Peyer's patch (tissue), 4 donors: ENCODE measurements around the gene HS6ST2. TPM values are rescaled to one million over a fixed set of nuclear protein-coding genes. Genes with fewer than 3 reads are reported as not detected.
"Not testable (repeated sequence)": the region's sequence is repeated elsewhere in the genome, so short reads cannot be mapped to it uniquely, and the experiment has no call there.

Source experiments
- DNase-seq, 3 donors: peaks; one replicate each; pipeline ENCODE4 v3.0.0-alpha.2; 2017 to 2019
- H3K27ac ChIP-seq, 4 donors: fragments of 200-600 bp; sonication (generic); one replicate each; pipeline ENCODE4 v1.5.1; 2016 to 2019
- H3K27me3 ChIP-seq, 2 donors: fragments of 200-600 bp; sonication (generic); one replicate each; pipeline ENCODE4 v1.5.1; 2019
- H3K36me3 ChIP-seq, 3 donors: fragments of 200-600 bp; sonication (generic); one replicate each; pipeline ENCODE4 v1.5.1; 2016 to 2019
- H3K4me1 ChIP-seq, 4 donors: fragments of 200-600 bp; sonication (generic); one replicate each; pipeline ENCODE4 v1.5.1; 2016 to 2019
- H3K4me3 ChIP-seq, 4 donors: fragments of 200-600 bp; sonication (generic); 1 replicate in 3 of 4; 2 replicates in 1 of 4; pipeline ENCODE4 v1.5.1; 2016 to 2019; ENCODE audit warnings: mild to moderate bottlenecking in 1 of 4
- H3K9me3 ChIP-seq, 4 donors: fragments of 200-600 bp; sonication (generic); one replicate each; pipeline ENCODE4 v1.5.1; 2016 to 2019; ENCODE audit warnings: mild to moderate bottlenecking in 1 of 4
- CTCF ChIP-seq, 6 experiments: fragments of 450-650 bp in 4 of 6; fragments of 200-600 bp in 2 of 6; sonication (generic) in 1 of 6; IDR thresholded peaks; one replicate each; pipeline ENCODE4 v1.5.1; 2017 to 2019; ENCODE audit warnings: antibody characterized with exemption in 6 of 6, mild to moderate bottlenecking in 3 of 6, moderate library complexity in 1 of 6
- POLR2A ChIP-seq, 2 donors: fragments of 450-650 bp; IDR thresholded peaks; one replicate each; pipeline ENCODE4 v1.5.1; 2017; ENCODE audit warnings: antibody characterized with exemption in 2 of 2, mild to moderate bottlenecking in 2 of 2, moderate library complexity in 2 of 2
- total RNA-seq, 4 donors: library from RNA; depleted of rRNA; stranded (reverse); fragments of >200 nt; gene quantifications; one replicate each; pipeline ENCODE4 v1.1.0, GENCODE V29; 2016

HS6ST2 gene
- total RNA-seq, 4 donors from 2014 or later, result not detected

GRCh38 chrX:132887569-132887968 lies 70.9 kb downstream of the HS6ST2 start:
- Histone ChIP-seq H3K4me1 (no peaks in the 10 kb centered on the region), H3K4me3 (no peak overlapping the region), H3K27me3 (no peaks in the 10 kb centered on the region), H3K27ac (no peak overlapping the region), H3K9me3 (no peaks in the 10 kb centered on the region), H3K36me3 (no peaks in the 10 kb centered on the region)
- TF ChIP-seq CTCF (IDR thresholded peaks at IDR 0.05) (no peak), POLR2A (IDR thresholded peaks at IDR 0.05) (no peak)
- no peak for DNase-seq

- TF ChIP-seq CTCF (IDR thresholded peaks at IDR 0.05) (no peak), POLR2A (IDR thresholded peaks at IDR 0.05) (no peak)
- Histone ChIP-seq H3K4me1 (no peaks in the 10 kb centered on the region), H3K27me3 (no peaks in the 10 kb centered on the region)
Measured at GRCh38 chrX:132883358-132883915, 75.0 kb downstream of the HS6ST2 start.

GRCh38 chrX:132880753-132881152 lies 77.7 kb downstream of the HS6ST2 start:
- H3K4me3 ChIP-seq, H3K4me1 ChIP-seq, H3K27ac ChIP-seq, H3K9me3 ChIP-seq, DNase-seq, H3K36me3 ChIP-seq, H3K27me3 ChIP-seq: not testable (repeated sequence)

More at GRCh38 chrX:132883358-132883915, 75.0 kb downstream of the HS6ST2 start:
- Histone ChIP-seq H3K36me3 (no peaks in the 10 kb centered on the region), H3K4me3 (no peak overlapping the region), H3K9me3 (no peaks in the 10 kb centered on the region), H3K27ac (no peak overlapping the region)
- DNase-seq, result no peak

GRCh38 chrX:132877954-132878536 lies 80.4 kb downstream of the HS6ST2 start:
- DNase-seq, result no peak
- TF ChIP-seq POLR2A (IDR thresholded peaks at IDR 0.05) (no peak), CTCF (IDR thresholded peaks at IDR 0.05) (no peak)
- no peaks in the 10 kb centered on the region for H3K4me1 ChIP-seq
- no peaks in the 10 kb centered on the region for H3K27me3 ChIP-seq
- H3K9me3 ChIP-seq, result no peaks in the 10 kb centered on the region
- H3K27ac ChIP-seq, result no peak overlapping the region
- no peaks in the 10 kb centered on the region for H3K36me3 ChIP-seq
- no peak overlapping the region for H3K4me3 ChIP-seq

- no peak for DNase-seq
- Histone ChIP-seq H3K4me1 (no peaks in the 10 kb centered on the region), H3K36me3 (no peaks in the 10 kb centered on the region), H3K27ac (no peak overlapping the region), H3K9me3 (no peaks in the 10 kb centered on the region), H3K4me3 (no peak overlapping the region), H3K27me3 (no peaks in the 10 kb centered on the region)
- TF ChIP-seq POLR2A (IDR thresholded peaks at IDR 0.05) (no peak), CTCF (IDR thresholded peaks at IDR 0.05) (no peak)
Measured at GRCh38 chrX:132876523-132877338, 81.7 kb downstream of the HS6ST2 start.
